Spinal cord (tissue), 10 donors: ENCODE results near the gene CEP97. TPM values are rescaled to one million over a fixed set of nuclear protein-coding genes. Genes with fewer than 3 reads are reported as not detected.
"Not testable (repeated sequence)": the region's sequence is repeated elsewhere in the genome, so short reads cannot be mapped to it uniquely, and the experiment has no call there.

Experiments
- DNase-seq, 6 donors: peaks; one replicate each; pipeline versions ENCODE4 v3.0.0 to v3.0.0-alpha.2; 2013 to 2015; ENCODE audit warnings: low spot score in 6 of 6, low read depth in 4 of 6
- H3K27ac ChIP-seq: one replicate; pipeline ENCODE4 v1.5.1; 2013; ENCODE audit warnings: low read depth, low read length, control low read depth
- H3K27me3 ChIP-seq: one replicate; pipeline ENCODE4 v1.6.1; 2013; ENCODE audit warnings: low read length; ENCODE audit not compliant: control insufficient read depth, insufficient read depth
- H3K36me3 ChIP-seq: one replicate; pipeline ENCODE4 v1.6.1; 2013; ENCODE audit warnings: low read length; ENCODE audit not compliant: control insufficient read depth, insufficient read depth
- H3K4me1 ChIP-seq: one replicate; pipeline ENCODE4 v1.6.1; 2013; ENCODE audit warnings: low read length; ENCODE audit not compliant: control insufficient read depth, insufficient read depth
- H3K4me3 ChIP-seq: one replicate; pipeline ENCODE4 v1.5.1; 2013; ENCODE audit warnings: low read depth, low read length, control low read depth
- H3K9me3 ChIP-seq: one replicate; pipeline ENCODE4 v1.6.1; 2013; ENCODE audit warnings: low read length; ENCODE audit not compliant: control insufficient read depth, insufficient read depth
- WGBS: methylation state at CpG from one replicate; pipeline ENCODE4 v1.1.5; 2013; ENCODE audit warnings: missing lambda C conversion rate; ENCODE audit not compliant: insufficient coverage; 5-methylcytosine and 5-hydroxymethylcytosine counted together
- polyA plus RNA-seq, 2 donors: library from polyadenylated mRNA; unstranded; fragments of 120-200 nt; gene quantifications; one replicate each; pipeline ENCODE4 v1.2.1, GENCODE V29; 2013; ENCODE audit not compliant: insufficient read length in 2 of 2
- total RNA-seq, 2 donors: library from RNA; depleted of rRNA in 1 of 2; stranded (reverse); fragments of 120-200 nt in 1 of 2; fragments of >200 nt in 1 of 2; gene quantifications; one replicate each; pipeline versions ENCODE4 v1.2.3 to v1.2.4, GENCODE V29; 2013 to 2014
- donor health status: healthy.

Gene CEP97
- total and polyA plus RNA-seq, 4 donors = 19.2 to 52.0 (median 26.2) TPM

GRCh38 chr3:101762041-101762646 is 37.7 kb downstream of the CEP97 start:
- DNase-seq = no peak
- Histone ChIP-seq H3K36me3 (peaks cover 14% of the 10 kb centered on the region), H3K27me3 (no peaks in the 10 kb centered on the region), H3K9me3 (no peaks in the 10 kb centered on the region), H3K4me1 (no peaks in the 10 kb centered on the region), H3K27ac (no peak overlapping the region), H3K4me3 (no peak overlapping the region)
- no CpG with 5 or more reads among the region's 3 CpGs for whole genome bisulfite sequencing

DNA sequence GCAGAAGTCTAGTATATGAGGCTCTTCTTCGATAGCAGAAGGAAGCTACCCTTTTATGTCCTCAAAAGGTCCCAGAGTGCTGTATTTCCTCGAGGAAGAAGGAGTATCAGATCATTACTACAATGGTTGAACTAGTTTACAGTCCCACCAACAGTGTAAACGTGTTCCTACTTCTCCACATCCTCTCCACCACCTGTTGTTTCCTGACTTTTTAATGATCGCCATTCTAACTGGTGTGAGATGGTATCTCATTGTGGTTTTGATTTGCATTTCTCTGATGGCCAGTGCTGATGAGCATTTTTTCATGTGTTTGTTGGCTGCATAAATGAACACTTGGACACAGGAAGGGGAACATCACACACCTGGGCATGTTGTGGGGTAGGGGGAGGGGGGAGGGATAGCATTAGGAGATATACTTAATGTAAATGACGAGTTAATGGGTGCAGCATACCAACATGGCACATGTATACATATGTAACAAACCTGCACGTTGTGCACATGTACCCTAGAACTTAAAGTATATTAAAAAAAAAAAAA is 53.4 kb downstream of the CEP97 start:
- WGBS = no CpG with 5 or more reads among the region's 6 CpGs
- H3K4me3 ChIP-seq, H3K27me3 ChIP-seq, H3K9me3 ChIP-seq, H3K27ac ChIP-seq, H3K36me3 ChIP-seq, H3K4me1 ChIP-seq, DNase-seq: not testable (repeated sequence)

DNA sequence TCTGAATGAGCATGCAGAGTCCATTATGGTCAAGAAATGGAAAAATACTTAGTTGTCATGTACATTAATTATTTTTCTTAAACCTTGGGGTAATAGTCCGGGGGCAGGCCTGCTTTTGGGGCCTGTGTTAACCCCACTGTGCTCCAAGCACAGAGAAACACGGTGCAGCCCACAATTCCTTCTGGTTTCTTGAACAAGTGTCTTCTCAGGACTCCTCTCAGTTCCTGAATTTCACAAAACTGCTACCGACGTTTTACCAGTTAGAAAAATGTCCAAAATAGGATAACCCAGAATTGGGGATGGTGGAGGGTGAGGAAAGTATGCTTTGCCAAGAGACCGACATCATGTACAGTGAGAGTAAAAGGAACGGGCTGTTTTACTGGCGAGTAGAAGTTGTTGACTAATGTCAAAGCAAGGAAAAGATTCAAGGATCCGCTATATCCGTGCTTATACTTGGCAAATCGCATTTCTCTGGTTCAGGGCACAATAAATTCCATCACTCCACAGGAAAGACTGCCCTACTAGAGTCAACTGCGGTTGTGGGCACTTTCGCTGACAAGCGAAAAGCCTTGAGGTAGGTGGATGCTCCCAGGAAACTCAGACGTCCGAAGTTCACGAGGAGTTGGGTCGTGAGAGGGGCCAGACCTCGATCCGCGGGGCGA is 54.1 kb downstream of the CEP97 start:
- DNase-seq = no peak
- Histone ChIP-seq H3K4me1 (peaks cover 7% of the 10 kb centered on the region), H3K36me3 (peaks cover 9% of the 10 kb centered on the region), H3K9me3 (no peaks in the 10 kb centered on the region), H3K27ac (peak overlapping the region; percentile 79), H3K4me3 (peak overlapping the region; percentile 91), H3K27me3 (no peaks in the 10 kb centered on the region)
- WGBS = 9% methylated on average over 12 of the region's 21 CpGs

- Histone ChIP-seq H3K27ac (peak within 1 kb of the TSS; percentile 79), H3K4me3 (peak within 1 kb of the TSS; percentile 91), H3K4me1 (peaks cover 7% of the 10 kb centered on the region), H3K27me3 (no peaks in the 10 kb centered on the region), H3K36me3 (peaks cover 12% of the 10 kb centered on the region), H3K9me3 (no peaks in the 10 kb centered on the region)
- under 1% methylated on average over 77 of the region's 78 CpGs for WGBS
- DNase-seq = peak; percentile 69 to 97 (median 83)
Observed at GRCh38 chr3:101779047-101779821, 54.8 kb downstream of the CEP97 start, which contains the start of gene NXPE3. Gene NXPE3, plus strand, starts transcription at chr3:101779211. Its CDS starts 6,386 bp downstream, at chr3:101785597.

- Histone ChIP-seq H3K4me1 (peaks cover 7% of the 10 kb centered on the region), H3K27ac (peak overlapping the region; percentile 79), H3K9me3 (no peaks in the 10 kb centered on the region), H3K36me3 (peaks cover 16% of the 10 kb centered on the region), H3K27me3 (no peaks in the 10 kb centered on the region), H3K4me3 (peak overlapping the region; percentile 91)
- 0% methylated on average over 5 of the region's 9 CpGs for WGBS
- peak in 4 of 6 donors; percentile 29 to 61 (median 48) for DNase-seq
Observed at GRCh38 chr3:101779822-101780381, 55.5 kb downstream of the CEP97 start.

GRCh38 chr3:101780661-101781060 is 56.2 kb downstream of the CEP97 start:
- Histone ChIP-seq H3K27me3 (no peaks in the 10 kb centered on the region), H3K36me3 (peaks cover 20% of the 10 kb centered on the region), H3K4me3 (no peak overlapping the region), H3K27ac (no peak overlapping the region), H3K9me3 (no peaks in the 10 kb centered on the region), H3K4me1 (peaks cover 7% of the 10 kb centered on the region)
- 56% methylated on average over 2 of the region's 2 CpGs for WGBS
- peak in 2 of 6 donors; percentile 5 for DNase-seq

DNA sequence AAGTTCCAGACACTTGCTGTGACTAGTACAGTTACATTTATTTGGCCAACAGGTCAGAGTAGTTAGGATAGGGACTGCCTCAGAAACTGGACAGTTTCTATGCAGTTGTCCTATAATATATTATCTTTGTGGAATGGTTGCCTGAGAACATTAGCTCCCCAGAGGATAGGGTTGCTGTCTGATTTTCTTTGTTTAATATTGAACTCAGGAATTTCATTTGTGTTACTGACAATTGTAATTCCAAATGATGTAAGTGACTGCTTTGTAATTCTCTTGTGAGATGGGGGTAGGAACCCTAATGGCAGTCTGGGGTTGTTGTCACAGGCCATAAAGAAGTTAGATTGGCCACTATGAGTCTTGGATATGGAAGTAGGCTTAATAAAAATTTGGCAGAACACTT is 56.8 kb downstream of the CEP97 start:
- Histone ChIP-seq H3K9me3 (no peaks in the 10 kb centered on the region), H3K4me1 (peaks cover 7% of the 10 kb centered on the region), H3K36me3 (peaks cover 20% of the 10 kb centered on the region), H3K27me3 (no peaks in the 10 kb centered on the region), H3K4me3 (no peak overlapping the region), H3K27ac (no peak overlapping the region)
- no peak for DNase-seq

DNA sequence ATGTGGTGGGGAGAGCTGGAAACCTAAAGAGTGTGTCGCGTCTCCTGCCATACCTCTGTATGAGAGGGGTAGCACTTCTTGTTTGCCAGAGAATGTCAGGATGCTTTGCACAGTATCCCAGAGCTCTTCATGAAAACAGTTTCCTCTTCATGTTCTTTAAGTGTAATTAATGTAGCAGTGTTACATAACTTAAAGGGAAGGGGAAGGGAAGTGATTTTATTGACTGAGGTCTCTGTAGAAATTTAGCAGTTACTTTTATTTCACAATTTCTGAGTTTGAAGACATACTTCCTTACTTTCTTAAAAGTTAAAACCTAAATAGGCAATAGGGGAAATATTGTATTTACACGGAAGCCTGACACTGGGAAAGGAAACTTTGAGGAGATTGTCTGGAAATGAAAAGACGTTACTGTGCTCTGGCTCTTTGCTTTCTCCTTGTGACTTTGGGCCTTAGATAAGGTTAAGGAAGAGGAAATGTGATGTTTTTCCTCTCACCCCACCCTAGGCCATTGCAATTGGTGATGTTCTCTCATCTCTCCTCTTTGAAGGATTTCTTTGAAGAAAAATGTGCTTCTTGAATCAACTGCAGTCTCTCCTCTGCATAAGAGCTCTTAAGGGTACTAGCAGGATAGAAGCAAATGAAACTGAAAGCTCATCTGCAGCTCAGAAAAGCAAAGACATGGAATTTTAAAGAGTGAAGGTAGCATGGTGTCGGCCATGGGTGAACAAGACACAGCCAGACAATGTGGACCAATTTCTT is 60.6 kb downstream of the CEP97 start:
- H3K4me3 ChIP-seq = no peak overlapping the region
- no peak overlapping the region for H3K27ac ChIP-seq
- H3K9me3 ChIP-seq = no peaks in the 10 kb centered on the region
- peaks cover 37% of the 10 kb centered on the region for H3K36me3 ChIP-seq
- 91% methylated on average over 3 of the region's 5 CpGs for WGBS
- no peaks in the 10 kb centered on the region for H3K27me3 ChIP-seq
- no peak for DNase-seq
- H3K4me1 ChIP-seq = no peaks in the 10 kb centered on the region

- no peak overlapping the region for H3K4me3 ChIP-seq
- WGBS = no CpG with 5 or more reads among the region's 4 CpGs
- peaks cover 22% of the 10 kb centered on the region for H3K36me3 ChIP-seq
Observed at GRCh38 chr3:101791778-101792177, 67.4 kb downstream of the CEP97 start.

More at GRCh38 chr3:101791778-101792177, 67.4 kb downstream of the CEP97 start:
- Histone ChIP-seq H3K27ac (no peak overlapping the region), H3K4me1 (no peaks in the 10 kb centered on the region), H3K27me3 (no peaks in the 10 kb centered on the region), H3K9me3 (peaks cover 3% of the 10 kb centered on the region)
- no peak for DNase-seq
